ENCODE data around the gene SP1. TPM values are rescaled to one million over a fixed set of nuclear protein-coding genes. Genes with fewer than 3 reads are reported as not detected.
"Not testable (repeated sequence)": the region's sequence is repeated elsewhere in the genome, so short reads cannot be mapped to it uniquely, and the experiment has no call there.

The SP1 gene
- total RNA-seq, 4 donors from 2014 or later = 82.5 to 122 (median 111) TPM

DNA sequence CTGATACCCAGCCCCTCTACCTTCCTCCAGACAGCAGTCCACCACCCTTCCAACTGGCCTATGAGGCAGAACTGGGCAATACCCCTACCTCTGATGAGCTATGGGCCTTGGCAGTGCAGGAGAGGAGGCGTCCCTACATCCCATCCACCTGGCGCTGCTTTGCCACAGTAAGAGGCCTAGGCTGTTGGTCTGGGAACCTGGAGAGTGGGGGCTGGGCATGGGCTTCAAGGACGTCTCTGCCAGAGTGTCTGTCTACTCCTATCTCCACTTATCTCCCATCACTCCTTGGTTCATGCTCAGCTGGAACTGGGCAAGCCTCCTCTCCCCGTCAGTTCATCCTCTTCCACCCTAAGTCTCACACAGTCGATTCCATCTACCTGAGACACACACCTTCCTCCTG is 50.1 kb downstream of the SP1 start:
- DNase-seq (ENCODE audit: low spot score in 2 of 2) = no peak
- Histone ChIP-seq H3K9me3 (no peaks in the 10 kb centered on the region), H3K27me3 (no peaks in the 10 kb centered on the region), H3K4me1 (no peaks in the 10 kb centered on the region), H3K36me3 (no peaks in the 10 kb centered on the region), H3K27ac (no peak overlapping the region), H3K4me3 (no peak overlapping the region)
- TF ChIP-seq, protein P1, sequence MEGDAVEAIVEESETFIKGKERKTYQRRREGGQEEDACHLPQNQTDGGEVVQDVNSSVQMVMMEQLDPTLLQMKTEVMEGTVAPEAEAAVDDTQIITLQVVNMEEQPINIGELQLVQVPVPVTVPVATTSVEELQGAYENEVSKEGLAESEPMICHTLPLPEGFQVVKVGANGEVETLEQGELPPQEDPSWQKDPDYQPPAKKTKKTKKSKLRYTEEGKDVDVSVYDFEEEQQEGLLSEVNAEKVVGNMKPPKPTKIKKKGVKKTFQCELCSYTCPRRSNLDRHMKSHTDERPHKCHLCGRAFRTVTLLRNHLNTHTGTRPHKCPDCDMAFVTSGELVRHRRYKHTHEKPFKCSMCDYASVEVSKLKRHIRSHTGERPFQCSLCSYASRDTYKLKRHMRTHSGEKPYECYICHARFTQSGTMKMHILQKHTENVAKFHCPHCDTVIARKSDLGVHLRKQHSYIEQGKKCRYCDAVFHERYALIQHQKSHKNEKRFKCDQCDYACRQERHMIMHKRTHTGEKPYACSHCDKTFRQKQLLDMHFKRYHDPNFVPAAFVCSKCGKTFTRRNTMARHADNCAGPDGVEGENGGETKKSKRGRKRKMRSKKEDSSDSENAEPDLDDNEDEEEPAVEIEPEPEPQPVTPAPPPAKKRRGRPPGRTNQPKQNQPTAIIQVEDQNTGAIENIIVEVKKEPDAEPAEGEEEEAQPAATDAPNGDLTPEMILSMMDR (IDR thresholded peaks at IDR 0.05) = no peak
- TF ChIP-seq POLR2AphosphoS5 (IDR thresholded peaks at IDR 0.05) (no peak), POLR2A (IDR thresholded peaks at IDR 0.05) (no peak), EP300 (IDR thresholded peaks at IDR 0.05) (no peak)
- 93% methylated on average over 5 of the region's 5 CpGs for whole genome bisulfite sequencing

DNA sequence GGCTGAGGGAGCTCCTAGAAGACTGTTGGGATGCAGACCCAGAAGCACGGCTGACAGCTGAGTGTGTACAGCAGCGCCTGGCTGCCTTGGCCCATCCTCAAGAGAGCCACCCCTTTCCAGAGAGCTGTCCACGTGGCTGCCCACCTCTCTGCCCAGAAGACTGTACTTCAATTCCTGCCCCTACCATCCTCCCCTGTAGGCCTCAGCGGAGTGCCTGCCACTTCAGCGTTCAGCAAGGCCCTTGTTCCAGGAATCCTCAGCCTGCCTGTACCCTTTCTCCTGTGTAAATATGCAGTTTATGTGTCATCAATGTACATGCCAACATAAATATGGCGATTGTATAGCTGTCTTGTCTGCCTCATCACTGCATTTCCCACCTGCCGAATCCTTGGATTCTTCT is 51.2 kb downstream of the SP1 start:
- Histone ChIP-seq H3K36me3 (no peaks in the 10 kb centered on the region), H3K4me1 (no peaks in the 10 kb centered on the region), H3K27ac (no peak overlapping the region), H3K27me3 (no peaks in the 10 kb centered on the region), H3K9me3 (no peaks in the 10 kb centered on the region), H3K4me3 (no peak overlapping the region)
- WGBS = 76% methylated on average over 7 of the region's 7 CpGs
- no peak for DNase-seq (ENCODE audit: low spot score in 2 of 2)
- TF ChIP-seq POLR2AphosphoS5 (IDR thresholded peaks at IDR 0.05) (no peak), EP300 (IDR thresholded peaks at IDR 0.05) (no peak), POLR2A (IDR thresholded peaks at IDR 0.05) (no peak)
- TF ChIP-seq, protein P1 (IDR thresholded peaks at IDR 0.05) = no peak

DNA sequence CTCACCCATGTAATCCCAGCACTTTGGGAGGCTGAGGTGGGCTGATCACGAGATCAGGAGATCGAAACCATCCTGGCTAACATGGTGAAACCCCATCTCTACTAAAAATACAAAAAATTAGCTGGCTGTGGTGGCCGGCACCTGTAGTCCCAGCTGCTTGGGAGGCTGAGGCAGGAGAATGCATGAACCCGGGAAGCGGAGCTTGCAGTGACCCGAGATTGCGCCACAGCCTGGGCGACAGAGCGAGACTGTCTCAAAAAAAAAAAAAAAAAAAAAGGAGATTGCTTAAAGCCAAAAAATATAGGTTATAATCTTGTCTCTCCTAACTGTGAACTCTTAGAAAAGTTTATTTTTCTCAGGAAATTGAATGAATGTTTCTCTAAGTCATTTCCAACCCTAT is 55.4 kb downstream of the SP1 start:
- not testable (repeated sequence) for H3K4me3 ChIP-seq; H3K36me3 ChIP-seq; H3K4me1 ChIP-seq; DNase-seq (ENCODE audit: low spot score in 2 of 2); H3K9me3 ChIP-seq; H3K27ac ChIP-seq; H3K27me3 ChIP-seq
- 95% methylated on average over 8 of the region's 9 CpGs for whole genome bisulfite sequencing

DNA sequence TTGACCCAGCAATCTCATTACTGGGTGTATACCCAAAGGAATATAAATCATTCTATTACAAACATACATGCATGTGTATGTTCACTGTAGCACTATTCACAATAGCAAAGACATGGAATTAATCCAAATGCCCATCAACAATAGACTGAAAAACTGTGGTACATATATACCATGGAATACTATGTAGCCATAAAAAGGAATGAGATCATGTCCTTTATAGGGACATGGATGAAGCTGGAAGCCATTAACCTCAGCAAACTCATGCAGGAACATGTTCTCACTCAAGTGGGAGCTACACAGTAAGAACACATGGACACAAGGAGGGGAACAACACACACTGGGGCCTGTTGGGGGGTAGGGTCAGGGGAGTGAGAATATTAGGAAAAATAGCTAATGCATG is 59.6 kb downstream of the SP1 start:
- not testable (repeated sequence) for H3K27me3 ChIP-seq; DNase-seq (ENCODE audit: low spot score in 2 of 2); H3K27ac ChIP-seq; H3K4me3 ChIP-seq; H3K9me3 ChIP-seq; H3K36me3 ChIP-seq
- peaks cover 27% of the 10 kb centered on the region for H3K4me1 ChIP-seq

DNA sequence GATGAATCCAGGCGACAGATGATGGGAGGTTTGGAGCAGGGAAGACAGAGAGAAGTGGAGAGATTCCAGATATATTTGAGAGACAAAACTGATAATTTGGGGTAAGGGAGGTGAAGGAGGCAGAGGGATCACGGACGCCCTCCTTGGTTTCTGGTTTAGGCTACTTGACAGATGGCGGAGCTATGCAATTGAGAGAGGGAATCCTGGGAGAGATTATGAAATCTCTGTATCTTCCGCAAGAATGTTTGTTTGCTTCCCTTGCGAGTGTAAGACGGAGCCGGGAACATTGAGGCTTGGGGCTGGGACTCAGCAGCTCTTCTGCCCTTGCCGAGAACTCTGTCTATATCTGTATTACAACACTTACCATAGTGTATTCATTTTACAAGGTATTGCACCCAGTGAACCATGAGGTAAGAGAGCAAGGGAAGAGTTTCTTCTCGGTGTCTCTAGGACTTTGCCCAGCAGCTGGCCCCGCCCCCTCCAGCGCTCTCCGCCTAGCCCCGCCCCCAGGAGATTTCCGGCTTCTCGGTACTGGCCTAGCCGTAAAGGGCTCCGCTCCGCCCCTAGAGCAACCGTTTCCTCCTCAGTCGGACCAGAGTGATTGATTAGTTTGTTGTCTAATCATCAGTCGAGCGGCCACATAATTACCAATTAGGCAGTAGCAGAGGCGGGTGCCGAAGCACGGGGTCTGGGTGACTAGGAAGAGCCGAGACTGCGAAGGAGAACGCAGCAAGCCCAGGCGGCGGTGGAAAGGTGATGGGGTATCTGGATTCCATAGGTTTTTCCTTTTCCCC is 61.3 kb downstream of the SP1 start, which contains the start of gene PRR13:
Gene PRR13 (plus strand): TSS at position 695 of the 794 bp plus-strand sequence. CDS start 981 bp downstream, outside the sequence.
- no peaks in the 10 kb centered on the region for H3K27me3 ChIP-seq
- peak within 1 kb of the TSS; percentile 66 for H3K4me3 ChIP-seq
- H3K36me3 ChIP-seq = peaks cover 23% of the 10 kb centered on the region
- peak; percentile 99 for DNase-seq (ENCODE audit: low spot score in 2 of 2)
- H3K4me1 ChIP-seq = peaks cover 37% of the 10 kb centered on the region
- no peaks in the 10 kb centered on the region for H3K9me3 ChIP-seq
- TF ChIP-seq, protein P1 (IDR thresholded peaks at IDR 0.05) = no peak
- TF ChIP-seq POLR2AphosphoS5 (IDR thresholded peaks at IDR 0.05) (peak; percentile 42 to 97 (median 85)), POLR2A (IDR thresholded peaks at IDR 0.05) (peak; percentile 91 to 95), EP300 (IDR thresholded peaks at IDR 0.05) (no peak)
- H3K27ac ChIP-seq = peak within 1 kb of the TSS; percentile 93
- 2% methylated on average over 31 of the region's 31 CpGs for WGBS

DNA sequence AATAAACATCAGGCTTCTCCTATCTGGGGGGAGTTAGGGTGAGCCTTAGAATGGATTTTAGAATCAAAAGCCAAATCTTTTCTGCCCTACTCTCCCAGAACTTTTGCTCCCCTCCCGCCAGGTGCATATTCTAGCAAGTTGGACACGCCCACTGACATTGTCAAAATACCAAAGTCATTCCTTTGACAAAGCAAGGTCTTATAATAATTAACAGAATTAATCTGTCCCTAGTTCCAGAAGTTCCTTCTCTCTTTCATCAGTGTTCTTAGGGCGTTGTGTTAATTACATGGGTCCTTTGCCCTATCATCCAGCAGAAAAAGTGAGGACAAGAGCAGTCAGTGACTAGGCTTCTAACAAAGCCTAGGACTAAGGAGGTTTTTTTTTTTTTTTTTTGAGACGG is 64.0 kb downstream of the SP1 start:
- no peaks in the 10 kb centered on the region for H3K27me3 ChIP-seq
- H3K36me3 ChIP-seq = peaks cover 43% of the 10 kb centered on the region
- WGBS = 90% methylated on average over 4 of the region's 4 CpGs
- peaks cover 37% of the 10 kb centered on the region for H3K4me1 ChIP-seq
- H3K4me3 ChIP-seq = no peak overlapping the region
- no peaks in the 10 kb centered on the region for H3K9me3 ChIP-seq
- no peak overlapping the region for H3K27ac ChIP-seq
- TF ChIP-seq, protein P1 (IDR thresholded peaks at IDR 0.05) = no peak
- DNase-seq (ENCODE audit: low spot score in 2 of 2) = no peak

DNA sequence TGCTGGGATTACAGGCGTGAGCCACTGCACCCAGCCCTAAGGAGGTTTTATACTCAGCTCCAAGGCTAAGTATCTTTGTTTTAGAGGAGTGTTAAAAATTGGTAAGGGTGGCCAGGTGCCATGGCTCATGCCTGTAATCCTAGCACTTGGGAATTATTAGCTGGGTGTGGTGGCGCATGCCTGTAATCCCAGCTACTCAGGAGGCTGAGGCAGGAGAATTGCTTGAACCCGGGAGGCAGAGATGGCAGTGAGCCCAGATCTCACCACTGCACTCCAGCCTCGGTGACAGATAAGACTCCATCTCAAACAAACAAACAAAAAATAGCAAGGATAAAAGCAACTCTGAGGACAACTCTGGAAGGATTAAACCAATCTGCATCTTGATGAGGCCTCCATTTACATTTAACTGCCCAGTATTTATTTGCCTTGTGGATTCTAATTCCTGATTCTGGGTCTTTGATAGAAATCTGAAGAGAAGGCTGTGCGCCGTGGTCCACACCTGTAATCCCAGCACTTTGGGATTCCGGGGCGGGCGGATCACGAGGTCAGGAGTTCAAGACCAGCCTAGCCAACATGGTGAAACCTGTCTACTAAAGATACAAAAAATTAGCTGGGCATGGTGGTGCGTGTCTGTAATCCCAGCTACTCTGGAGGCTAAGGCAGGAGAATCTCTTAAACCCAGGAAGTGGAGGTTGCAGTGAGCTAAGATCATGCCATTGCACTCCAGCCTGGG is 64.8 kb downstream of the SP1 start:
- not testable (repeated sequence) for DNase-seq (ENCODE audit: low spot score in 2 of 2); H3K4me3 ChIP-seq; H3K27me3 ChIP-seq; H3K9me3 ChIP-seq; H3K27ac ChIP-seq
- Histone ChIP-seq H3K36me3 (peaks cover 43% of the 10 kb centered on the region), H3K4me1 (peaks cover 37% of the 10 kb centered on the region)
- WGBS = 91% methylated on average over 11 of the region's 11 CpGs

Data from suprapubic skin (tissue), 4 donors.